KOPT-K1 (cell line): Measurements from ENCODE around the gene OR10H4.
"Not testable (repeated sequence)": the region's sequence is repeated elsewhere in the genome, so short reads cannot be mapped to it uniquely, and the experiment has no call there.

ENCODE experiments used
- H3K27ac ChIP-seq: fragments of 200-600 bp; sonication (generic); 2 replicates; pipeline ENCODE4 v1.5.1; 2016; ENCODE audit warnings: antibody characterized with exemption, mild to moderate bottlenecking, low read depth, low read length; ENCODE audit not compliant: poor library complexity, severe bottlenecking
- H3K36me3 ChIP-seq: fragments of 200-600 bp; sonication (generic); 2 replicates; pipeline ENCODE4 v1.5.1; 2017; ENCODE audit warnings: antibody characterized with exemption, mild to moderate bottlenecking, low read length, moderate library complexity; ENCODE audit not compliant: insufficient read depth
- H3K9me3 ChIP-seq: fragments of 200-600 bp; sonication (generic); 2 replicates; pipeline ENCODE4 v1.5.1; 2017; ENCODE audit warnings: antibody characterized with exemption, low read length, mild to moderate bottlenecking; ENCODE audit not compliant: insufficient read depth, poor library complexity, severe bottlenecking

The OR10H4 gene

GRCh38 chr19:15976836-15977689, 28.3 kb downstream of the OR10H4 start:
- H3K36me3 ChIP-seq = no peaks in the 10 kb centered on the region
- peaks cover 13% of the 10 kb centered on the region for H3K9me3 ChIP-seq
- H3K27ac ChIP-seq = no peak overlapping the region

GRCh38 chr19:15977690-15978089, 28.9 kb downstream of the OR10H4 start:
- peaks cover 20% of the 10 kb centered on the region for H3K9me3 ChIP-seq
- H3K36me3 ChIP-seq = no peaks in the 10 kb centered on the region
- H3K27ac ChIP-seq = no peak overlapping the region

- Histone ChIP-seq H3K9me3 (peaks cover 30% of the 10 kb centered on the region), H3K27ac (no peak overlapping the region), H3K36me3 (no peaks in the 10 kb centered on the region)
Measured at GRCh38 chr19:15979293-15979692, 30.5 kb downstream of the OR10H4 start.

GRCh38 chr19:15985831-15986230, 37.0 kb downstream of the OR10H4 start:
- H3K27ac ChIP-seq, H3K36me3 ChIP-seq: not testable (repeated sequence)
- H3K9me3 ChIP-seq = peaks cover 29% of the 10 kb centered on the region

GRCh38 chr19:15986701-15987100, 37.9 kb downstream of the OR10H4 start:
- Histone ChIP-seq H3K27ac (no peak overlapping the region), H3K36me3 (no peaks in the 10 kb centered on the region), H3K9me3 (peaks cover 26% of the 10 kb centered on the region)

GRCh38 chr19:15989889-15990288, 41.1 kb downstream of the OR10H4 start:
- Histone ChIP-seq H3K27ac (no peak overlapping the region), H3K36me3 (no peaks in the 10 kb centered on the region), H3K9me3 (peaks cover 10% of the 10 kb centered on the region)

- Histone ChIP-seq H3K9me3 (peaks cover 24% of the 10 kb centered on the region), H3K36me3 (no peaks in the 10 kb centered on the region), H3K27ac (no peak overlapping the region)
Measured at GRCh38 chr19:15991602-15992001, 42.8 kb downstream of the OR10H4 start.

GRCh38 chr19:15992014-15992413, 43.2 kb downstream of the OR10H4 start:
- Histone ChIP-seq H3K9me3 (peaks cover 27% of the 10 kb centered on the region), H3K27ac (no peak overlapping the region), H3K36me3 (no peaks in the 10 kb centered on the region)

- H3K9me3 ChIP-seq = peaks cover 32% of the 10 kb centered on the region
- H3K36me3 ChIP-seq = no peaks in the 10 kb centered on the region
- no peak overlapping the region for H3K27ac ChIP-seq
Measured at GRCh38 chr19:15995536-15995935, 46.7 kb downstream of the OR10H4 start.

- H3K36me3 ChIP-seq = no peaks in the 10 kb centered on the region
- no peak overlapping the region for H3K27ac ChIP-seq
- H3K9me3 ChIP-seq = peaks cover 26% of the 10 kb centered on the region
Measured at GRCh38 chr19:15998166-15998565, 49.4 kb downstream of the OR10H4 start.
